WTC11 (cell line): ENCODE data around the gene RPS16. TPM values are rescaled to one million over a fixed set of nuclear protein-coding genes. Genes with fewer than 3 reads are reported as not detected.

Experiments used
- ATAC-seq: fragments of 200-7000 bp; cut with Tn5 transposase; 2 replicates; pipeline ENCODE4 v1.10.0; 2021; ENCODE audit warnings: mild to moderate bottlenecking, moderate library complexity
- CTCF ChIA-PET: fragments of 300-600 bp; sonication (Branson Sonifier 250); formaldehyde crosslinking; loops from one replicate; lab custom pipeline; 2021; ENCODE audit warnings: antibody characterized with exemption; lab: Charles Lee
- POLR2A ChIA-PET: fragments of 350-600 bp; sonication (Branson Sonifier 250); formaldehyde crosslinking; loops from one replicate; lab custom pipeline; 2021; ENCODE audit warnings: antibody characterized with exemption; lab: Charles Lee
- DNase-seq: peaks from one replicate; pipeline ENCODE4 v3.0.0; 2021; ENCODE audit warnings: low spot score
- H3K27ac Mint-ChIP-seq: 2 replicates; pipeline ENCODE4 v1.8.0; 2021; ENCODE audit warnings: mixed read lengths
- H3K27me3 Mint-ChIP-seq: 2 replicates; pipeline ENCODE4 v1.8.0; 2021; ENCODE audit warnings: low read depth, mild to moderate bottlenecking, moderate library complexity, mixed read lengths
- H3K36me3 Mint-ChIP-seq: 2 replicates; pipeline ENCODE4 v1.8.0; 2021; ENCODE audit warnings: mixed read lengths
- H3K4me1 Mint-ChIP-seq: 2 replicates; pipeline ENCODE4 v1.8.0; 2022; ENCODE audit warnings: mixed read lengths
- H3K4me3 Mint-ChIP-seq: 2 replicates; pipeline ENCODE4 v1.8.0; 2021; ENCODE audit warnings: mild to moderate bottlenecking, moderate library complexity, mixed read lengths
- H3K9me3 Mint-ChIP-seq: 2 replicates; pipeline ENCODE4 v1.8.0; 2021; ENCODE audit warnings: mixed read lengths
- ATF6 ChIP-seq: sonication (generic); formaldehyde crosslinking; IDR thresholded peaks from 2 replicates; pipeline ENCODE4 v1.8.1; 2023; ENCODE audit warnings: mild to moderate bottlenecking, missing genetic modification reagents
- CREM ChIP-seq: sonication (generic); formaldehyde crosslinking; IDR thresholded peaks from 2 replicates; pipeline ENCODE4 v1.8.1; 2022; ENCODE audit warnings: mild to moderate bottlenecking, missing genetic modification reagents, moderate library complexity
- FOXJ3 ChIP-seq: sonication (generic); formaldehyde crosslinking; IDR thresholded peaks from 2 replicates; pipeline ENCODE4 v1.9.0; 2021; ENCODE audit warnings: missing genetic modification reagents, mild to moderate bottlenecking, borderline replicate concordance
- FOXK1 ChIP-seq: sonication (generic); formaldehyde crosslinking; IDR thresholded peaks from 2 replicates; pipeline ENCODE4 v1.8.0; 2022; ENCODE audit warnings: mild to moderate bottlenecking, moderate library complexity, missing genetic modification reagents
- FOXP1 ChIP-seq: sonication (generic); formaldehyde crosslinking; IDR thresholded peaks from 2 replicates; pipeline ENCODE4 v1.8.0; 2022; ENCODE audit warnings: missing genetic modification reagents, mild to moderate bottlenecking, moderate library complexity, borderline replicate concordance
- GTF2I ChIP-seq: fragments of 250-450 bp; sonication (Bioruptor Pico); conservative IDR thresholded peaks from 2 replicates; pipeline ENCODE4 v1.4.0; 2021; ENCODE audit warnings: mild to moderate bottlenecking
- HMGA2 ChIP-seq: fragments of 250-450 bp; sonication (Bioruptor Pico); IDR thresholded peaks from 2 replicates; pipeline ENCODE4 v1.4.0; 2021; ENCODE audit warnings: mild to moderate bottlenecking, moderate library complexity
- JAZF1 ChIP-seq: fragments of 250-450 bp; sonication (Bioruptor Pico); IDR thresholded peaks from 2 replicates; pipeline ENCODE4 v1.9.0; 2021; ENCODE audit warnings: moderate library complexity, mild to moderate bottlenecking, inconsistent platforms
- NR2C2 ChIP-seq: sonication (generic); formaldehyde crosslinking; IDR thresholded peaks from 2 replicates; pipeline ENCODE4 v1.8.0; 2022; ENCODE audit warnings: mild to moderate bottlenecking, missing genetic modification reagents
- SOX15 ChIP-seq: fragments of 250-450 bp; sonication (Bioruptor Pico); IDR thresholded peaks from 2 replicates; pipeline ENCODE4 v1.9.0; 2021; ENCODE audit warnings: mild to moderate bottlenecking
- TP53 ChIP-seq: sonication (generic); formaldehyde crosslinking; IDR thresholded peaks from 2 replicates; pipeline ENCODE4 v1.8.1; 2023; ENCODE audit warnings: mild to moderate bottlenecking, missing genetic modification reagents
- ZBTB43 ChIP-seq: sonication (generic); formaldehyde crosslinking; IDR thresholded peaks from 2 replicates; pipeline ENCODE4 v1.8.1; 2023; ENCODE audit warnings: mild to moderate bottlenecking, missing genetic modification reagents
- ZNF281 ChIP-seq: sonication (generic); formaldehyde crosslinking; IDR thresholded peaks from 2 replicates; pipeline ENCODE4 v1.8.0; 2023; ENCODE audit warnings: mild to moderate bottlenecking, missing genetic modification reagents
- ZNF317 ChIP-seq: sonication (generic); formaldehyde crosslinking; IDR thresholded peaks from 2 replicates; pipeline ENCODE4 v1.8.1; 2023; ENCODE audit warnings: low read depth, mild to moderate bottlenecking, moderate library complexity, missing genetic modification reagents, borderline replicate concordance
- ZNF396 ChIP-seq: fragments of 250-450 bp; sonication (Bioruptor Pico); IDR thresholded peaks from 2 replicates; pipeline ENCODE4 v1.8.0; 2021; ENCODE audit warnings: mild to moderate bottlenecking, moderate library complexity, borderline replicate concordance
- ZNF532 ChIP-seq: fragments of 250-450 bp; sonication (Bioruptor Pico); IDR thresholded peaks from 2 replicates; pipeline ENCODE4 v1.9.0; 2021; ENCODE audit warnings: mild to moderate bottlenecking, borderline replicate concordance
- total RNA-seq: library from RNA; stranded (reverse); gene quantifications from 3 replicates; pipeline ENCODE4 v1.2.3, GENCODE V29; 2021

RPS16 gene
- total RNA-seq, 1 experiment from 2014 or later = 2,962 TPM

GRCh38 chr19:39469567-39469966, 33.8 kb upstream of the RPS16 start (continued):
- TF ChIP-seq ATF6 (CRISPR knock-in tag) = no peak

- no peaks in the 10 kb centered on the region for H3K4me1 Mint-ChIP-seq
- no peak for TF ChIP-seq TP53 (CRISPR knock-in tag)
- 0 out of 2 replicates have a peak, but pooled peaks have one; percentile 17 for TF ChIP-seq FOXP1
- peak; percentile 62 for ATAC-seq
- ChIA-PET CTCF (interaction anchor here (0.9 to 1.3 kb wide), 3 partner anchors 13 to 63 kb away, joined by 3 to 6 read pairs (median 3); partner anchors contain the start of gene EID2B), POLR2A (interaction anchor here (1.3 kb wide), 1 partner anchor 33 kb away, joined by 4 read pairs; the partner anchor contains the start of gene RPS16)
- H3K4me3 Mint-ChIP-seq = no peak overlapping the region
- DNase-seq = no peak
- H3K9me3 Mint-ChIP-seq = no peaks in the 10 kb centered on the region
- H3K27ac Mint-ChIP-seq = no peak overlapping the region
- no peaks in the 10 kb centered on the region for H3K27me3 Mint-ChIP-seq
- peaks cover 71% of the 10 kb centered on the region for H3K36me3 Mint-ChIP-seq
Measured at GRCh38 chr19:39469036-39469435, 33.3 kb upstream of the RPS16 start.

GRCh38 chr19:39467941-39468340, 32.2 kb upstream of the RPS16 start:
- Mint-ChIP-seq H3K27me3 (no peaks in the 10 kb centered on the region), H3K36me3 (peaks cover 75% of the 10 kb centered on the region), H3K4me3 (no peak overlapping the region), H3K4me1 (no peaks in the 10 kb centered on the region), H3K9me3 (no peaks in the 10 kb centered on the region), H3K27ac (no peak overlapping the region)
- DNase-seq = no peak
- no peak for TF ChIP-seq ZNF317 (CRISPR knock-in tag)
- no peak for TF ChIP-seq GTF2I (CRISPR knock-in tag)
- TF ChIP-seq NR2C2 = no peak
- TF ChIP-seq ZNF281 (CRISPR knock-in tag) = no peak
- no peak for TF ChIP-seq FOXK1 (CRISPR knock-in tag)
- no peak for TF ChIP-seq SOX15 (CRISPR knock-in tag)
- TF ChIP-seq CREM = no peak
- TF ChIP-seq ZBTB43 (CRISPR knock-in tag) = no peak
- TF ChIP-seq JAZF1 = no peak
- TF ChIP-seq ZNF532 = no peak
- TF ChIP-seq ZNF396 (CRISPR knock-in tag) = no peak
- no peak for TF ChIP-seq HMGA2 (CRISPR knock-in tag)
- no peak for TF ChIP-seq FOXJ3 (CRISPR knock-in tag)
- POLR2A ChIA-PET = no interaction called here
- CTCF ChIA-PET = no interaction called here
- ATAC-seq = no peak
